HEK293T (cell line): ENCODE results near the gene SDHA.
"Not testable (repeated sequence)": the region's sequence is repeated elsewhere in the genome, so short reads cannot be mapped to it uniquely, and the experiment has no call there.

ENCODE experiments used
- ARNT ChIP-seq: fragments of 450-650 bp; IDR thresholded peaks from 2 replicates; pipeline ENCODE4 v1.6.1; 2017; ENCODE audit warnings: mild to moderate bottlenecking
- BHLHE40 ChIP-seq: fragments of 450-650 bp; IDR thresholded peaks from 2 replicates; pipeline ENCODE4 v1.6.1; 2016; ENCODE audit warnings: mild to moderate bottlenecking, moderate library complexity, borderline replicate concordance
- ELF4 ChIP-seq: fragments of 450-650 bp; IDR thresholded peaks from 2 replicates; pipeline ENCODE4 v1.6.1; 2017; ENCODE audit warnings: antibody characterized with exemption
- FOXA1 ChIP-seq: fragments of 450-650 bp; IDR thresholded peaks from 2 replicates; pipeline ENCODE4 v1.6.1; 2016; ENCODE audit warnings: mild to moderate bottlenecking
- HDGF ChIP-seq: fragments of 450-650 bp; IDR thresholded peaks from 2 replicates; pipeline ENCODE4 v1.6.1; 2017; ENCODE audit warnings: antibody characterized with exemption, borderline replicate concordance
- L3MBTL2 ChIP-seq: fragments of 450-650 bp; conservative IDR thresholded peaks from 2 replicates; pipeline ENCODE4 v1.6.1; 2016; ENCODE audit warnings: mild to moderate bottlenecking
- LEF1 ChIP-seq: fragments of 450-650 bp; IDR thresholded peaks from 2 replicates; pipeline ENCODE4 v1.6.1; 2017; ENCODE audit warnings: mild to moderate bottlenecking, borderline replicate concordance
- NFRKB ChIP-seq: fragments of 450-650 bp; IDR thresholded peaks from 2 replicates; pipeline ENCODE4 v1.6.1; 2016; ENCODE audit warnings: mild to moderate bottlenecking, moderate library complexity
- SP1 ChIP-seq: fragments of 450-650 bp; IDR thresholded peaks from 2 replicates; pipeline ENCODE4 v1.6.1; 2017
- TF ChIP-seq, protein P1 (sequence below): fragments of 450-650 bp; IDR thresholded peaks from 2 replicates; pipeline ENCODE4 v1.6.1; 2016

DNA sequence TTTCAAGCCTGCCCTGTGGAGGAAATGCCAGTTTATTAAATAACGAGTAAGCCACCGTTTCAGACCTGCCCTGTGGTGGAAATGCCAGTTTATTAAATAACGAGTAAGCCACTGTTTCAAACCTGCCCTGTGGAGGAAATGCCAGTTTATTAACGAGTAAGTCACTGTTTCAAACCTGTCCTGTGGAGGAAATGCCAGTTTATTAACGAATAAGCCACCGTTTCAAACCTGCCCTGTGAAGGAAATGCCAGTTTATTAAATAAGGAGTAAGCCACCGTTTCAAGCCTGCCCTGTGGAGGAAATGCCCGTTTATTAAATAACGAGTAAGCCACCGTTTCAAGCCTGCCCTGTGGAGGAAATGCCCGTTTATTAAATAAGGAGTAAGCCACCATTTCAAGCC lies 33.9 kb downstream of the SDHA start:
- TF ChIP-seq, protein P1, sequence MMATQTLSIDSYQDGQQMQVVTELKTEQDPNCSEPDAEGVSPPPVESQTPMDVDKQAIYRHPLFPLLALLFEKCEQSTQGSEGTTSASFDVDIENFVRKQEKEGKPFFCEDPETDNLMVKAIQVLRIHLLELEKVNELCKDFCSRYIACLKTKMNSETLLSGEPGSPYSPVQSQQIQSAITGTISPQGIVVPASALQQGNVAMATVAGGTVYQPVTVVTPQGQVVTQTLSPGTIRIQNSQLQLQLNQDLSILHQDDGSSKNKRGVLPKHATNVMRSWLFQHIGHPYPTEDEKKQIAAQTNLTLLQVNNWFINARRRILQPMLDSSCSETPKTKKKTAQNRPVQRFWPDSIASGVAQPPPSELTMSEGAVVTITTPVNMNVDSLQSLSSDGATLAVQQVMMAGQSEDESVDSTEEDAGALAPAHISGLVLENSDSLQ: not testable (repeated sequence)
- TF ChIP-seq FOXA1, ELF4, ARNT, BHLHE40, SP1, HDGF, L3MBTL2, LEF1, NFRKB: not testable (repeated sequence)
